T-helper 17 cell (primary cell): ENCODE results near the gene AGO3. TPM values are rescaled to one million over a fixed set of nuclear protein-coding genes. Genes with fewer than 3 reads are reported as not detected.
A peak's percentile ranks its signal among the peaks of the same experiment; 100 is the strongest.

ENCODE experiments used
- ATAC-seq: fragments of 150-1000 bp; cut with Tn5 transposase; 2 replicates; pipeline ENCODE4 v1.10.0; 2021; ENCODE audit warnings: mild to moderate bottlenecking, moderate library complexity
- DNase-seq, 3 donors: peaks; one replicate each; pipeline versions ENCODE4 v3.0.0 to v3.0.0-alpha.2; 2020 to 2021
- H3K9me3 ChIP-seq: one replicate; pipeline ENCODE4 v1.7.0; 2013; ENCODE audit warnings: low read length, mild to moderate bottlenecking; ENCODE audit not compliant: control insufficient read depth, poor library complexity, severe bottlenecking
- H3K27ac Mint-ChIP-seq: one replicate; pipeline ENCODE4 v1.8.0; 2022; ENCODE audit warnings: mild to moderate bottlenecking, moderate library complexity, mixed read lengths
- H3K27me3 Mint-ChIP-seq: one replicate; pipeline ENCODE4 v1.8.0; 2022; ENCODE audit warnings: mixed read lengths
- H3K36me3 Mint-ChIP-seq: one replicate; pipeline ENCODE4 v1.8.0; 2022; ENCODE audit warnings: low read depth, mixed read lengths
- H3K4me1 Mint-ChIP-seq: one replicate; pipeline ENCODE4 v1.8.0; 2022; ENCODE audit warnings: mild to moderate bottlenecking, mixed read lengths
- H3K4me3 Mint-ChIP-seq: one replicate; pipeline ENCODE4 v1.8.0; 2022; ENCODE audit warnings: mild to moderate bottlenecking, moderate library complexity, mixed read lengths
- total RNA-seq, 4 donors: library from RNA in 2 of 4; stranded (reverse) in 2 of 4; gene quantifications; one replicate each; pipeline ENCODE4 v1.2.3 and lab custom pipeline; 2022 to 2026

The AGO3 gene
- total RNA-seq, 2 donors from 2014 or later = 30.4 to 33.0 TPM

DNA sequence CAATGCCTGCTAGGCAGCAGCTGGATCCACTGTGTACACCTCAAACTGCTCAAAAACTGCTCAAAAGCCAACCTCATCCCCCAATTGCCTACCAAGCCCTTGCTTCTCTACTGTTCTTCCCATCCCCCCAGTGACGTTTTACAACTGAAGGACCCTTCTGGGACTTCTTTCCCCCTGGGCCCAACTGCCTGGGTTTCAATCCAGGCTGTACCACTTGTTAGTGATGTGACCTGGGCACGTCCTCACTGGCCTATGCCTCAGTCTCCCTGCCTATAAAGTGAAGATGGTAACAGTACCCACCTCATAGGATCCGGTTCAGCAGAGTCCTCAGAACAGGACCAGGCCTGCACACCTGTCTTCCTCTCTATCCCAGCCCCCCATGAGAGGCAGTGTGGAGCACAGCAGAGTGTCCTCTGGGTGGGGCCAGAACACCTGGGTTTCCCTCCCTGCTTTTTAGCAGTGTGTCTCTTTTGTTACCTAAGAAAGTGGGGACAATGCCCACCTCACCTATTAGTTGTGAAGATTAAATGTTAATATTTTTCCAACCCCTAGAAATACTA, 151.1 kb downstream of the AGO3 start:
- peaks cover 28% of the 10 kb centered on the region for H3K27me3 Mint-ChIP-seq
- no peak for DNase-seq
- peaks cover 5% of the 10 kb centered on the region for H3K4me1 Mint-ChIP-seq
- no peaks in the 10 kb centered on the region for H3K36me3 Mint-ChIP-seq
- ATAC-seq = no peak
- H3K27ac Mint-ChIP-seq = no peak overlapping the region
- no peak overlapping the region for H3K4me3 Mint-ChIP-seq
- H3K9me3 ChIP-seq = no peaks in the 10 kb centered on the region

DNA sequence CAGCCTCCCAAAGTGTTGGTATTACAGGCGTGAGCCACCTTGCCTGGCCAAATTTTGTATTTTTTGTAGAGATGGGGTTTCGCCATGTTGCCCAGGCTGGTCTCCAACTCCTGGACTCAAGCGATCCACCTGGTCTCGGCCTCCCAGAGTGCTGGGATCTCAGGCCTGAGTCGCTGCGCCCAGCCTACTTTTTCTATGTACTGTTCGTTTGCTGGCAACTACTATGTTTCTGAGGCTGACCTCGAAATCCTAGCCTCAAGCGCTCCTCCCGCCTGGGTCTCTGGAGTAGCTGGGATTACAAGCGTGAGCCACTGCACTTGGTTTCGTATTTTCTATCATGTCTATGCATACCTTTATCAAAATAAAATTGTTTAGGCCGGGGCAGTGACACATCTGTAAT, 152.3 kb downstream of the AGO3 start:
- H3K27me3 Mint-ChIP-seq = peaks cover 29% of the 10 kb centered on the region
- no peaks in the 10 kb centered on the region for H3K9me3 ChIP-seq
- H3K4me1 Mint-ChIP-seq = peaks cover 6% of the 10 kb centered on the region
- DNase-seq (no peak), ATAC-seq (no peak)
- H3K36me3 Mint-ChIP-seq = no peaks in the 10 kb centered on the region
- no peak overlapping the region for H3K4me3 Mint-ChIP-seq
- H3K27ac Mint-ChIP-seq = no peak overlapping the region

DNA sequence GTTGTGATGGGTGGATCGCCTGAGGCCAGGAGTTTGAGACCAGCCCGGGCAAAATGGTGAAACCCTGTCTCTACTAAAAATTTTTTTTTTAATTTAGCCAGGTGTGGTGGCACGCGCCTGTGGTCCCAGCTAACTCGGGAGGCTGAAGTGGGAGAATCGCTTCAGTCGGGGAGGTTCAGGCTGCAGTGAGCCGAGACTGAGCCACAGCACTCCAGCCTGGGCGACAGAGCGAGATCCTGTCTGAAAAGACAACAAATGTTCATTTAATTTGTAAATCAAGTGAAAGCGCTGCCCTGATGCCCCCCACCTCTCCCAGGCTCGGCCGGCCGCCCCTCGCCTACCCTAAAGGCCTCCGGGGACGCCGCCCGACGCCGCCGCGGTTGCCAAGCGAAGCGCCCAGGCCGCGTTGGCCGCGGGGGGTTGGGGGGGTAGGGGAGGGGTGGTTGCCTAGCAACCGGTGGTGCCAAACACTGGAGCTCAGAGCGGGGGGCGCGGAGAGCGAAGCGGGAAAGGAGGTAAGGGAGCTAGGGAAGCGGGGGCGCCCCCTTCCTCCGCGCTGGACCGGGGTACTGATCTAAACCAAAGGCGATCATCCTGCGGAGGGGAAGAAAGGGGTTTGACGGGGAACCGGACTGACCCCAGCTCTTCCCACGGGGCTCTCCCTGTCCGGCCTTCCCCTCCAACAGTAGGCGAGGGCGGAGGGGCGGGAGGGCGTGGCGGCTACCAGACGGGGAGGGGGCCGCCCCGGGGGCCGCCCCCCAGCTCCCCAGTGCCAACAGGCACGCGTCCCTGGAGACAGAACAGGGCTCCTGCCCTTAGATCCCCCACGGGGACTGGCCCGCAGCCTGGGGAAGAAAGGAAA, 153.0 kb downstream of the AGO3 start, which contains the start of gene TEKT2:
TSS of gene TEKT2 (plus strand) at position 460 of the 862 bp plus-strand sequence. CDS start 828 bp downstream, outside the sequence.
- Mint-ChIP-seq H3K4me1 (peaks cover 6% of the 10 kb centered on the region), H3K27me3 (peaks cover 29% of the 10 kb centered on the region), H3K36me3 (no peaks in the 10 kb centered on the region), H3K4me3 (peak within 1 kb of the TSS; percentile 28), H3K27ac (no peak within 1 kb of the TSS)
- no peak for DNase-seq
- ATAC-seq = no peak
- no peaks in the 10 kb centered on the region for H3K9me3 ChIP-seq

DNA sequence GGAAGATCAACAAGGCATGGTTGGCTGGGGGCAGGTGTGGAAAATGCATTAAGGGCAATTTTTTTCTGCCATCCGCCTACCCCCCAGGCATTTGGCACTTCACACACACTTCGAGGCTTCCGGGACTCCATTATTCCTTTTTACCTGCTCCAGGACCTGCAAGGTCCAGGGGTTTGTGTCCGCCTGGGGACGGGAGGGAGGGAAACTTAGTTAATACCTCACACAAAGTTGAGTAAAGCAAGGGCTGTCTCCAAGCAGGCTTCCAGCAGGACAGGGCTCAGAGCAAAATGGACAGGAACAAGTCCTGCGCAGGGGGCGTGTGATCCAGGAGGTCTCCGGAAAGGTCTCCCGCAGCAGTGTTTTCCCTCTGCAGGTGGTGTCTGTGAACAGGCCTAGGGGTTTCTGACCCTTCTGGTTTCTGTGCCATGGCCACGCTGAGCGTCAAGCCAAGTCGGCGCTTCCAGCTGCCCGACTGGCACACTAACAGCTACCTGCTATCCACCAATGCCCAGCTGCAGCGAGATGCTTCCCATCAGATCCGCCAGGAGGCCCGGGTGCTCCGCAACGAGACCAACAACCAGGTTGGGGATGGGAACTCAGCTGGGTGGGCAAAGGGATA, 153.7 kb downstream of the AGO3 start:
- Mint-ChIP-seq H3K4me3 (peak overlapping the region; percentile 28), H3K4me1 (peaks cover 9% of the 10 kb centered on the region), H3K27me3 (peaks cover 29% of the 10 kb centered on the region), H3K27ac (no peak overlapping the region), H3K36me3 (peaks cover 1% of the 10 kb centered on the region)
- ATAC-seq (no peak), DNase-seq (no peak)
- no peaks in the 10 kb centered on the region for H3K9me3 ChIP-seq

DNA sequence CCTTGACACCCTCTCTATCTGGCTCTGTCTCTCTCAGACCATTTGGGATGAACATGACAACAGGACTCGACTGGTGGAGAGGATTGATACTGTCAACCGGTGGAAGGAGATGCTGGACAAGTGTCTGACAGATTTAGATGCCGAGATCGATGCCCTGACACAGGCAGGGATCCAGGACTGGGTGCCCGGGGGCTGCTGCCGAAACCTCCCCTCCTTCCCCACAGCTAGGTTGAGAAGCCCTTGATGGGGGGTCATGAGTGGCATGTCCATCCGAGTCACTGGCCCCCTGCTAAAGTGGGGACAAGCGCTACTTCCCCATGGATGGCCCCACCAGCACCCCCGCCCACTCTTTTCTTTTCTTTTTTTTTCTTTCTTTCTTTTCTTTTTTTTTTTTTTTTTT, 154.2 kb downstream of the AGO3 start:
- ATAC-seq (no peak), DNase-seq (no peak)
- H3K36me3 Mint-ChIP-seq = peaks cover 2% of the 10 kb centered on the region
- H3K27ac Mint-ChIP-seq = no peak overlapping the region
- peaks cover 13% of the 10 kb centered on the region for H3K4me1 Mint-ChIP-seq
- no peak overlapping the region for H3K4me3 Mint-ChIP-seq
- peaks cover 29% of the 10 kb centered on the region for H3K27me3 Mint-ChIP-seq
- H3K9me3 ChIP-seq = no peaks in the 10 kb centered on the region

DNA sequence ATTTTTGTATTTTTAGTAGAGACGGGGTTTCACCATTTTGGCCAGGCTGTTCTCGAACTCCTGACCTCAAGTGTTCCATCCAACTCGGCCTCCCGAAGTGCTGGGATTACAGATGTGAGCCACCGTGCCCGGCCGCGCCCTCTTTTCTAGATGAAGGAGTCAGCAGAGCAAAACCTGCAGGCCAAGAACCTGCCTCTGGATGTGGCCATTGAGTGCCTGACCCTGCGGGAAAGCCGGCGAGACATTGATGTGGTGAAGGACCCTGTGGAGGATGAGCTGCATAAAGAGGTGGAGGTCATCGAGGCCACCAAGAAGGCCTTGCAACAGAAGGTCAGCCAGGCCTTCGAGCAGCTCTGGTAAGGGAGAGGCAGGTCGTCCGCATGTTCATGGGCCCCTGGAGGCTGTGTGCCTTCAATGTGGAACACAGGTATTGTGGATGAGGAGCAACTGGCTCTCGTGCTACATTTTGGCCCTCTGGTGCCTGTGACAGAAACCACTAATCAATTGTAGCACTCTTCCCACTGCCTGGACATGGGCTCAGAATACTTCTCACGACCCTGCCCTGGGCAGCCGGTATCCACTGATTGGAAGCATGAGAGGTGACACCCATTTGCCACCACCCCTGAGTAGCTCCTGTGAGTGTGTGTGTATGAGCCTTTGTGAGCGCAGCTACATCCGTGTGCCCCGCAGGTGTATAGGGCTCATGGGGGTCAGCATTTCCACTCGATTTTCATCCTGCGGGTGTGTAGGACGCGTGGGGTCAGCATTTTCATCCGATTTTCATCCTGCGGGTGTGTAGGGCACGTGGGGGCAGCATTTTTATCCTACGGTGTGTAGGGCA, 155.0 kb downstream of the AGO3 start:
- peaks cover 13% of the 10 kb centered on the region for H3K4me1 Mint-ChIP-seq
- ATAC-seq = no peak
- H3K4me3 Mint-ChIP-seq = no peak overlapping the region
- H3K27me3 Mint-ChIP-seq = peaks cover 29% of the 10 kb centered on the region
- DNase-seq = no peak
- H3K9me3 ChIP-seq = no peaks in the 10 kb centered on the region
- H3K27ac Mint-ChIP-seq = no peak overlapping the region
- peaks cover 2% of the 10 kb centered on the region for H3K36me3 Mint-ChIP-seq

DNA sequence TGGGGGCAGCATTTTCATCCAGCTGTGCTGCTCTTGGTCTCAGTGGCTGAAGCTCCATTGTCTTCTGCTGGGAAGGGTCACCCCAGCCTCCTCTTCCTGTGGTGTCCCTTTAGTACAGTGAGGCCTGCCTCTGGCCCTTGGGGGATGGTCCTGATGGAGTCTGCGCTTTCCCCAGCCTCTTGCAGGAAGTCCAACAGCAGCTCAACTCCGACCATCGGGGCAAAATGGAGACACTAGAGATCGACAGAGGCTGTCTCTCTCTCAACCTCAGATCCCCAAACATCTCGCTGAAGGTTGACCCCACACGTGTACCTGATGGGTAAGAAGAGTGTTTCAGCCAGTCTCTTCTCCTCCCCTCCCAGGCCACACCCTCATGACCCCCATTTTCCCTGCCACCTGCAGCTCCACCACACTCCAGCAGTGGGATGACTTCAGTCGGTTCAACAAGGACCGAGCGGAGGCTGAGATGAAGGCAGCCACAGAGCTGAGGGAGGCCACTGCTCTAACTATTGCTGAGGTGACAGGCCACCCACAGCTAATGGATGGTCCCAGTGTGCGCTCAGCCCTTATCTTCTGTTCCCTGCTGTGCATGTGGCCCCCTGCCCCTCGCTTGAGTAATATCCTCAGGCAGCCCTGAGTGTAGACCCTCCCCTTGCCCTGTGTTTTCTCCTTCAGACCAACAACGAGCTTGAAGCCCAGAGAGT, 155.8 kb downstream of the AGO3 start:
- peaks cover 2% of the 10 kb centered on the region for H3K36me3 Mint-ChIP-seq
- no peak overlapping the region for H3K4me3 Mint-ChIP-seq
- H3K27me3 Mint-ChIP-seq = peaks cover 29% of the 10 kb centered on the region
- DNase-seq = no peak
- H3K4me1 Mint-ChIP-seq = peaks cover 13% of the 10 kb centered on the region
- no peak for ATAC-seq
- no peaks in the 10 kb centered on the region for H3K9me3 ChIP-seq
- peak overlapping the region; percentile 16 for H3K27ac Mint-ChIP-seq

DNA sequence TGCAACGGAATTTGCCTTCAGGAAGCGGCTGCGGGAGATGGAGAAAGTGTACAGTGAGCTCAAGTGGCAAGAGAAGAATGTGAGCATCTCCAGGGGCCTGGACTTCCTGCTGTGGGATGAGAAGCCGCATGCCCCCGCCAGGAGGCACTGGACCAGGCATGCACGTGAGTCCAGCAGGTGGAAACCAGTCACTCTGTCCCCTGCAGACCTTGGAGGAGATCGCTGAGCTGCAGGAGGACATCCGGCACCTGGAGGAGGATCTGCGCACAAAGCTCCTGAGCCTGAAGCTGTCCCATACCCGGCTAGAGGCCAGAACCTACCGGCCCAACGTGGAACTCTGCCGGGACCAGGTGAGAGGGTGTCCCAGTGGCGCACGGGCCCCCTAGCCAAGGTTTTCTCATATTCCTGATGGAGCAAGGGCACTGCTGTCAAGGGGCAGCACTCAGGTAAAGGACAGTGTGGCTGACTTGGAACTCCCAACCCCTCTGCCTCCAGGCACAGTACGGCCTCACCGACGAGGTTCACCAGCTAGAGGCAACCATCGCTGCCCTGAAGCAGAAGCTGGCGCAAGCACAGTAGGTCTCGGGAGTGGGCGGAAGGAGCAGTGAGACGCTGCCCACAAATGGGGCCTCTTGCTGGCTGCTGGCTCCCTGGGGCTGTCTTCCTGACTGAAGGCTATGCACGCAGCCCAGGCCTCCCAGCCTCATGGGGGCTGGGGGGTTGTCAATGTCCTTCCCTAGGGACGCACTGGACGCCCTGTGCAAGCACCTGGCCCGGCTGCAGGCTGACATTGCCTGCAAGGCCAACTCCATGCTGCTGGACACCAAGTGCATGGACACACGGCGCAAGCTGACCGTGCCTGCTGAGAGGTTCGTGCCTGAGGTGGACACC, 156.6 kb downstream of the AGO3 start:
- Mint-ChIP-seq H3K4me1 (peaks cover 11% of the 10 kb centered on the region), H3K27ac (peak overlapping the region; percentile 16), H3K4me3 (no peak overlapping the region), H3K27me3 (peaks cover 21% of the 10 kb centered on the region), H3K36me3 (peaks cover 2% of the 10 kb centered on the region)
- DNase-seq (no peak), ATAC-seq (no peak)
- no peaks in the 10 kb centered on the region for H3K9me3 ChIP-seq

DNA sequence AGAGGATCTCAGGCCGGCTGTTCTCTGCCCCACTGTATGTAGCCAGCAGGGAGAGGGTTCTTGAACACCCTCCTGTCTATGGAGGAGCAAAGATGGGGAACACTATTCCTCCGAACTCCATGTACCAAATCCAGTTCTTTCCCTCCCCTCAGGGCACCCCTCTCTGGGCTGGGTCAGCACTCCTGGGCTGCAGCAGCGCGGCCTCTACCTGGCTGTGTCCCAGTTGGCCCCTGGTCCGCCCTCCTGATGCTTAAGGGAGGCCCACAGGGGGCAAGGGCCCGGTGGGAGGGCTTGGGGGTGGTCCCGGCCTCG, 157.3 kb downstream of the AGO3 start:
- H3K27me3 Mint-ChIP-seq = peaks cover 19% of the 10 kb centered on the region
- peaks cover 2% of the 10 kb centered on the region for H3K36me3 Mint-ChIP-seq
- H3K9me3 ChIP-seq = no peaks in the 10 kb centered on the region
- H3K4me3 Mint-ChIP-seq = peak overlapping the region; percentile 93
- H3K4me1 Mint-ChIP-seq = peaks cover 11% of the 10 kb centered on the region
- peak overlapping the region; percentile 77 for H3K27ac Mint-ChIP-seq
- DNase-seq (no peak), ATAC-seq (no peak)

DNA sequence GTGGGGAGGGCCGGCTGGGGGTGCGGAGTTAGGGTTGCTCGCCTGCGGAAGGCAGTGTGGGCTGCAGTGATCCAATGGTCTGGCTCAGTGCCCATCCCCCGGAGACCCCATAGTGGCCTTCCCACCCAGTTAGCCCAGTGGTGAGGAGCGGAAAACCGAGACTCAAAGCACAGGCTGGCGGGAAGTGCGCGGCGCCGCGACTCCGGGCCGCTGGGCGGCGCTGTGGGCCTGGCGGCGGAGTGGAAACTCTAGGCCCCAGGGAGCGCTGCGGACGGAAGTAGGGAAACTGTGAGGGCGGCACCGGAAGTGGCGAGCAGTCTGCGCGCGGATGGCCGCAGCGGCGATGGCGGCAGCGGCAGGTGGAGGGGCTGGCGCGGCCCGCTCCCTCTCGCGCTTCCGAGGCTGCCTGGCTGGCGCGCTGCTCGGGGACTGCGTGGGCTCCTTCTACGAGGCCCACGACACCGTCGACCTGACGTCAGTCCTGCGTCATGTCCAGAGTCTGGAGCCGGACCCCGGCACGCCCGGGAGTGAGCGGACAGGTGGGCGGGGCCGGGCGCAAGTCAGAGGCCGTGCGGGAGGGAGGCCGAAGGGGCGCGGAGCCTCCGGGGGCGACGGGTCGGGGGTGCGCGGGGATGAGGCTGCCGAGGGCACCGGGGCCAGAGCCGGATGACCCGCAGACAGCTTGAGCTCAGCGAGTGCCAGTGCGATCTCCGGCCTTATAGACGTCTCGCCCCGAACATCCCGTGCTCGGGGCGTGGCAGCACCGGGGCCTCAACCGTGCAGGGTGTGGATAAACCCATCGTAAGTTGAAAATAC, 157.9 kb downstream of the AGO3 start, which contains the start of gene ADPRS:
TSS of gene ADPRS (plus strand) at position 316 of the 816 bp plus-strand sequence. CDS start at position 329, 13 bp downstream.
- H3K27me3 Mint-ChIP-seq = peaks cover 19% of the 10 kb centered on the region
- DNase-seq (peak; percentile 82 to 88 (median 88)), ATAC-seq (peak; percentile 93)
- peaks cover 13% of the 10 kb centered on the region for H3K4me1 Mint-ChIP-seq
- H3K4me3 Mint-ChIP-seq = peak within 1 kb of the TSS; percentile 93
- H3K27ac Mint-ChIP-seq = peak within 1 kb of the TSS; percentile 77
- no peaks in the 10 kb centered on the region for H3K9me3 ChIP-seq
- peaks cover 2% of the 10 kb centered on the region for H3K36me3 Mint-ChIP-seq

DNA sequence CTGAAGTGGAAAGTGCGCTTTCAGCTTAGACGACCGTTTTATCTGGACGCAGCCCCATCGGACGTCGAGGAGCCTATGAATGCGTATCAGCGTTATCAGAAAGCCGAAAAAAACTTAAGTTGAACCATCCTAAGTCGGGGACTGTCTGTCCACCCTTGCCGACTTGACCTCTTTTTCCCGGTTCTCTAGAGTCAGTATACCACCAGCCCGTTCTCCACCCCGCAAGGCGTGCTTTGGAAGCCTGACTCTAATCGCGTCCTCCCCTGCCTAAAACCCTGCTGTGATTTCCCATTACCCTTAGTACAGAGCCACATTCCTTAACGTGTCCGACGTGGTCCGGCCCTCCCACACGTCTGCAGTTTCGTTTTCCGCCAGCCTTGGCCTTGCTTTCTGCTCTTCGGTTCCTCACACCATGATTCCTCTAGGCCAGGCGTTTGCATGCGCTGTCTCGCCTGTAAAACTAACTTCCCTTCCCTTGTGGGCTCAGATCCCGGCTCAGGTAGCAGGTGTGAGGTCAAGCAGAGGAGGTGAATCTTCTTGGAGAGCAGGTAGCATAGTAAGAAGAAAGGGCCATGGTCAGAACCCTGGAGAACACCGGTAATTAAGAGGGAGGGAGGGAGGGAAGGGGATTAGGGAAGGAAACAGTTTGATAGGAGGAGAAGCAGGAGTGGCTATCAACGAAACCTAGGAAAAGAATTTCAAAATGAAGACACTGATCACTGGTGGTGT, 158.7 kb downstream of the AGO3 start:
- peak overlapping the region; percentile 77 for H3K27ac Mint-ChIP-seq
- ATAC-seq = no peak
- no peaks in the 10 kb centered on the region for H3K9me3 ChIP-seq
- peaks cover 2% of the 10 kb centered on the region for H3K36me3 Mint-ChIP-seq
- H3K4me1 Mint-ChIP-seq = peaks cover 13% of the 10 kb centered on the region
- DNase-seq = no peak
- peak overlapping the region; percentile 93 for H3K4me3 Mint-ChIP-seq
- H3K27me3 Mint-ChIP-seq = peaks cover 19% of the 10 kb centered on the region
